Sigmoid colon (tissue), 4 donors: ENCODE measurements around the gene ZNF362.

Experiments
- POLR2A ChIP-seq, 2 donors: fragments of 450-650 bp; IDR thresholded peaks; one replicate each; pipeline ENCODE4 v1.6.1; 2016; ENCODE audit warnings: antibody characterized with exemption in 2 of 2, mild to moderate bottlenecking in 2 of 2, moderate library complexity in 2 of 2
- POLR2AphosphoS5 ChIP-seq, 4 donors: sonication (generic); formaldehyde crosslinking; IDR thresholded peaks; one replicate each; pipeline ENCODE4 v1.6.1; 2017; ENCODE audit warnings: antibody characterized with exemption in 4 of 4
- TF ChIP-seq, protein P1 (sequence below), 4 experiments: fragments of 450-650 bp in 3 of 4; fragments of 200-600 bp in 1 of 4; IDR thresholded peaks; one replicate each; pipeline ENCODE4 v1.5.1; 2016 to 2019; ENCODE audit warnings: antibody characterized with exemption in 4 of 4, mild to moderate bottlenecking in 3 of 4, moderate library complexity in 2 of 4

DNA sequence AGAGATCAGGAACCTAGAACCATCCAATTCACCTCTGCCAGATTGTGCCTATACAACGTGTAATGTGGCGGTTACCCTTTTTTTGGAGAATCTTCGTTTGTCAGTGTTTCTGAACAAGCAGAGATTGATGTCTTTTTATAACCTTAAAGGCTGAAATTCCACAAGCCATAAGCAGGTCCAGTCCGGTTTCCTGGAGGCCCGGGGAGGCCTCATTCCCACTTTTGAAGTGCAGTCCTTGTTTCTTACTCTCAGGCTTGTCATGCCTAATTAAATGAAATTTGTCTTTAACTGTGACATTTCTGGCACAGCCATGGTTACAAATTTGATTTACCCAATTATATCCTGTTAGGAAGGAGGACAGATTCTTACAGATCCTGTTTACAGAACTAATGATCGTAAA, 27.8 kb downstream of the ZNF362 start:
- TF ChIP-seq, protein P1, sequence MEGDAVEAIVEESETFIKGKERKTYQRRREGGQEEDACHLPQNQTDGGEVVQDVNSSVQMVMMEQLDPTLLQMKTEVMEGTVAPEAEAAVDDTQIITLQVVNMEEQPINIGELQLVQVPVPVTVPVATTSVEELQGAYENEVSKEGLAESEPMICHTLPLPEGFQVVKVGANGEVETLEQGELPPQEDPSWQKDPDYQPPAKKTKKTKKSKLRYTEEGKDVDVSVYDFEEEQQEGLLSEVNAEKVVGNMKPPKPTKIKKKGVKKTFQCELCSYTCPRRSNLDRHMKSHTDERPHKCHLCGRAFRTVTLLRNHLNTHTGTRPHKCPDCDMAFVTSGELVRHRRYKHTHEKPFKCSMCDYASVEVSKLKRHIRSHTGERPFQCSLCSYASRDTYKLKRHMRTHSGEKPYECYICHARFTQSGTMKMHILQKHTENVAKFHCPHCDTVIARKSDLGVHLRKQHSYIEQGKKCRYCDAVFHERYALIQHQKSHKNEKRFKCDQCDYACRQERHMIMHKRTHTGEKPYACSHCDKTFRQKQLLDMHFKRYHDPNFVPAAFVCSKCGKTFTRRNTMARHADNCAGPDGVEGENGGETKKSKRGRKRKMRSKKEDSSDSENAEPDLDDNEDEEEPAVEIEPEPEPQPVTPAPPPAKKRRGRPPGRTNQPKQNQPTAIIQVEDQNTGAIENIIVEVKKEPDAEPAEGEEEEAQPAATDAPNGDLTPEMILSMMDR (IDR thresholded peaks at IDR 0.05), result no peak
- TF ChIP-seq POLR2AphosphoS5 (IDR thresholded peaks at IDR 0.05), result no peak
- TF ChIP-seq POLR2A (IDR thresholded peaks at IDR 0.05), result no peak
